B cell (primary cell): ENCODE results near the gene SEMA7A. TPM values are rescaled to one million over a fixed set of nuclear protein-coding genes. Genes with fewer than 3 reads are reported as not detected.

Source experiments
- ATAC-seq: fragments of 200-7000 bp; cut with Tn5 transposase; one replicate; pipeline ENCODE4 v1.10.0; 2021; ENCODE audit warnings: low read depth, mild to moderate bottlenecking, moderate number of reproducible peaks, moderate library complexity
- CTCF ChIA-PET: fragments of 350-600 bp; sonication (Branson Sonifier 250); formaldehyde crosslinking; loops from one replicate; lab custom pipeline; 2021; ENCODE audit warnings: antibody characterized with exemption, inconsistent platforms; lab: Charles Lee
- POLR2A ChIA-PET: fragments of 350-600 bp; sonication (Branson Sonifier 250); formaldehyde crosslinking; loops from one replicate; lab custom pipeline; 2021; ENCODE audit warnings: antibody characterized with exemption; lab: Charles Lee
- DNase-seq: peaks from one replicate; pipeline ENCODE4 v3.0.0; 2013
- H2AFZ ChIP-seq: 2 replicates; pipeline ENCODE4 v1.6.1; 2012; ENCODE audit warnings: mild to moderate bottlenecking, low read depth, low read length; ENCODE audit not compliant: insufficient read depth, poor library complexity, severe bottlenecking
- H3K27ac ChIP-seq, 2 donors: 1 replicate in 1 of 2; 2 replicates in 1 of 2; pipeline ENCODE4 v1.5.1; 2012 to 2013; ENCODE audit warnings: low read length in 2 of 2, mild to moderate bottlenecking in 2 of 2, moderate library complexity in 1 of 2
- H3K27me3 ChIP-seq, 4 experiments: fragments of 200-600 bp in 1 of 4; sonication (generic) in 1 of 4; replicated peaks in 1 of 4; 1 replicate in 2 of 4; 2 replicates in 2 of 4; pipeline versions ENCODE4 v1.6.1 to v1.7.0; 2013 to 2016; ENCODE audit warnings: low read length in 3 of 4, mild to moderate bottlenecking in 2 of 4, mixed read lengths in 1 of 4, moderate library complexity in 1 of 4; ENCODE audit not compliant: insufficient read depth in 4 of 4, control insufficient read depth in 3 of 4; ENCODE audit errors: control extremely low read depth in 1 of 4
- H3K36me3 ChIP-seq, 2 experiments: replicated peaks in 1 of 2; 1 replicate in 1 of 2; 2 replicates in 1 of 2; pipeline versions ENCODE4 v1.6.1 to v1.7.1; 2013; ENCODE audit warnings: low read length in 1 of 2; ENCODE audit not compliant: insufficient read depth in 2 of 2, control insufficient read depth in 1 of 2; ENCODE audit errors: control extremely low read depth in 1 of 2, extremely low read depth in 1 of 2
- H3K4me1 ChIP-seq, 2 donors: fragments of 200-600 bp in 1 of 2; sonication (generic) in 1 of 2; 1 replicate in 1 of 2; 2 replicates in 1 of 2; pipeline versions ENCODE4 v1.5.1 to v1.6.1; 2013 to 2017; ENCODE audit warnings: low read length in 2 of 2; ENCODE audit not compliant: control insufficient read depth in 2 of 2, insufficient read depth in 2 of 2
- H3K4me2 ChIP-seq: replicated peaks from 2 replicates; pipeline ENCODE3; 2012; ENCODE audit warnings: mild to moderate bottlenecking, low read depth, low read length; ENCODE audit not compliant: poor library complexity, severe bottlenecking
- H3K4me3 ChIP-seq, 5 experiments: fragments of 200-600 bp in 1 of 5; sonication (generic) in 1 of 5; 1 replicate in 3 of 5; 2 replicates in 2 of 5; pipeline versions ENCODE4 v1.5.1 to v1.7.0; 2011 to 2016; ENCODE audit warnings: low read length in 4 of 5, mild to moderate bottlenecking in 4 of 5, low read depth in 2 of 5, control low read depth in 1 of 5, moderate library complexity in 1 of 5; ENCODE audit not compliant: insufficient read depth in 1 of 5; ENCODE audit errors: control extremely low read depth in 1 of 5, extremely low read depth in 1 of 5
- H3K79me2 ChIP-seq: fragments of 200-600 bp; sonication (generic); one replicate; pipeline ENCODE4 v1.6.0; 2016; ENCODE audit warnings: low read length; ENCODE audit not compliant: control insufficient read depth, insufficient read depth
- H3K9ac ChIP-seq: fragments of 200-600 bp; sonication (generic); 2 replicates; pipeline ENCODE4 v1.6.1; 2017; ENCODE audit warnings: mild to moderate bottlenecking, low read length, moderate library complexity
- H3K9me3 ChIP-seq, 3 donors: one replicate each; pipeline versions ENCODE4 v1.6.1 to v1.7.1; 2013; ENCODE audit warnings: low read length in 2 of 3; ENCODE audit not compliant: control insufficient read depth in 2 of 3, insufficient read depth in 1 of 3; ENCODE audit errors: control extremely low read depth in 1 of 3
- H4K20me1 ChIP-seq: 2 replicates; pipeline ENCODE4 v1.6.0; 2012; ENCODE audit warnings: mild to moderate bottlenecking, low read length; ENCODE audit not compliant: insufficient read depth, control insufficient read depth, poor library complexity, severe bottlenecking
- H3K27ac Mint-ChIP-seq: one replicate; pipeline ENCODE4 v1.8.0; 2021; ENCODE audit warnings: mixed read lengths
- H3K27me3 Mint-ChIP-seq: one replicate; pipeline ENCODE4 v1.8.0; 2021; ENCODE audit warnings: mixed read lengths
- H3K4me1 Mint-ChIP-seq: one replicate; pipeline ENCODE4 v1.8.0; 2021; ENCODE audit warnings: mixed read lengths
- H3K4me3 Mint-ChIP-seq: one replicate; pipeline ENCODE4 v1.8.0; 2021; ENCODE audit warnings: mixed read lengths
- H3K9me3 Mint-ChIP-seq: one replicate; pipeline ENCODE4 v1.8.0; 2022; ENCODE audit warnings: mixed read lengths; ENCODE audit not compliant: insufficient read depth
- EZH2 ChIP-seq: IDR thresholded peaks from 2 replicates; pipeline ENCODE4 v1.6.1; 2012; ENCODE audit warnings: borderline replicate concordance, low read depth, mild to moderate bottlenecking, moderate library complexity, low read length; ENCODE audit not compliant: insufficient read depth, poor library complexity, severe bottlenecking
- WGBS: methylation state at CpG from one replicate; pipeline ENCODE4 v1.1.5; 2013; ENCODE audit warnings: missing lambda C conversion rate; ENCODE audit not compliant: insufficient coverage; 5-methylcytosine and 5-hydroxymethylcytosine counted together
- intact Hi-C: fragments of 100-400 bp; cut with micrococcal nuclease; formaldehyde crosslinking; loops from one replicate; pipeline ENCODE4 v1.10.0; 2022
- polyA plus RNA-seq: library from polyadenylated mRNA; depleted of rRNA; stranded (reverse); fragments of >200 nt; gene quantifications from 2 replicates; pipeline ENCODE4 v1.2.3, GENCODE V29; 2012
- total RNA-seq, 2 donors: library from RNA; stranded (reverse); fragments of 120-200 nt in 1 of 2; gene quantifications; 1 replicate in 1 of 2; 2 replicates in 1 of 2; pipeline versions ENCODE4 v1.2.3 to v1.2.4, GENCODE V29; 2013 to 2022
- TF ChIP-seq, protein P1 (sequence below): fragments of 200-600 bp; IDR thresholded peaks from one replicate; pipeline ENCODE4 v1.8.0; 2022; ENCODE audit warnings: antibody characterized with exemption, mild to moderate bottlenecking

Gene SEMA7A
- total and polyA plus RNA-seq, 2 donors (not counting 1 experiment from before 2014, with no cell fraction given): 42.0 to 44.2 TPM

DNA sequence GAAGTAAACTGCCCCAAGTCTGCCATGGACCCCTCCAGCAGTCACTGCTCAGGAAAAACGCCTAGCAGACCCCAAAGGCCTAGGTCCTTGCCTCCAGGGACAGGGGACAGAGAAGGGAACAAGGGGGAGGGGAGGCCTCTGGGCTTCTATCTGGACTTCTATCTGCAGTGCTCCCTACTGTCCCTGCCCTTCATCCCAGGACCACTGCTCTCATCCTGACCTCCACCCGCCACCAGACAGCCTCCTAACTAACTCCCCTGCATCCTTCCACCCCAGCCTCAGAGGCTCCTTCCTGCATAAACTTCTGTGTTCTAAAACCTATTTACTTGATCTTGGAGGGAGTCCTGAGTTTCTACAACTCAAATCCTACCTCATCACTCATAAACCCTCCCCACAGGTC lies 25.4 kb downstream of the SEMA7A start:
- H3K4me1 Mint-ChIP-seq: peaks cover 51% of the 10 kb centered on the region
- no peaks in the 10 kb centered on the region for H3K27me3 ChIP-seq
- H3K27ac ChIP-seq: no peak overlapping the region
- no peak for DNase-seq
- ChIA-PET CTCF (interaction anchor here (1.3 to 1.5 kb wide), 3 partner anchors 24 to 31 kb away, joined by 3 to 5 read pairs (median 5); no protein-coding TSS in a partner anchor), POLR2A (no interaction called here)
- peak overlapping the region; percentile 73 for H3K27ac Mint-ChIP-seq
- no peak overlapping the region for H3K4me3 ChIP-seq
- no peak for ATAC-seq
- peaks cover 7% of the 10 kb centered on the region for H4K20me1 ChIP-seq
- WGBS: 57% methylated on average over 2 of the region's 2 CpGs
- no peak overlapping the region for H3K9ac ChIP-seq
- no peak overlapping the region for H3K4me2 ChIP-seq
- H3K27me3 Mint-ChIP-seq: no peaks in the 10 kb centered on the region
- no peak overlapping the region for H3K4me3 Mint-ChIP-seq
- intact Hi-C loops: no loop called here
- peaks cover 0 to 35% of the 10 kb centered on the region in 2 experiments for H3K36me3 ChIP-seq
- TF ChIP-seq, protein P1, sequence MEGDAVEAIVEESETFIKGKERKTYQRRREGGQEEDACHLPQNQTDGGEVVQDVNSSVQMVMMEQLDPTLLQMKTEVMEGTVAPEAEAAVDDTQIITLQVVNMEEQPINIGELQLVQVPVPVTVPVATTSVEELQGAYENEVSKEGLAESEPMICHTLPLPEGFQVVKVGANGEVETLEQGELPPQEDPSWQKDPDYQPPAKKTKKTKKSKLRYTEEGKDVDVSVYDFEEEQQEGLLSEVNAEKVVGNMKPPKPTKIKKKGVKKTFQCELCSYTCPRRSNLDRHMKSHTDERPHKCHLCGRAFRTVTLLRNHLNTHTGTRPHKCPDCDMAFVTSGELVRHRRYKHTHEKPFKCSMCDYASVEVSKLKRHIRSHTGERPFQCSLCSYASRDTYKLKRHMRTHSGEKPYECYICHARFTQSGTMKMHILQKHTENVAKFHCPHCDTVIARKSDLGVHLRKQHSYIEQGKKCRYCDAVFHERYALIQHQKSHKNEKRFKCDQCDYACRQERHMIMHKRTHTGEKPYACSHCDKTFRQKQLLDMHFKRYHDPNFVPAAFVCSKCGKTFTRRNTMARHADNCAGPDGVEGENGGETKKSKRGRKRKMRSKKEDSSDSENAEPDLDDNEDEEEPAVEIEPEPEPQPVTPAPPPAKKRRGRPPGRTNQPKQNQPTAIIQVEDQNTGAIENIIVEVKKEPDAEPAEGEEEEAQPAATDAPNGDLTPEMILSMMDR: no peak
- no peak for TF ChIP-seq EZH2
- H3K4me1 ChIP-seq: peaks cover 26 to 47% of the 10 kb centered on the region in 2 donors
- no peaks in the 10 kb centered on the region for H3K79me2 ChIP-seq
- H2AFZ ChIP-seq: no peak overlapping the region
- H3K9me3 ChIP-seq: no peaks in the 10 kb centered on the region
- H3K9me3 Mint-ChIP-seq: no peaks in the 10 kb centered on the region

DNA sequence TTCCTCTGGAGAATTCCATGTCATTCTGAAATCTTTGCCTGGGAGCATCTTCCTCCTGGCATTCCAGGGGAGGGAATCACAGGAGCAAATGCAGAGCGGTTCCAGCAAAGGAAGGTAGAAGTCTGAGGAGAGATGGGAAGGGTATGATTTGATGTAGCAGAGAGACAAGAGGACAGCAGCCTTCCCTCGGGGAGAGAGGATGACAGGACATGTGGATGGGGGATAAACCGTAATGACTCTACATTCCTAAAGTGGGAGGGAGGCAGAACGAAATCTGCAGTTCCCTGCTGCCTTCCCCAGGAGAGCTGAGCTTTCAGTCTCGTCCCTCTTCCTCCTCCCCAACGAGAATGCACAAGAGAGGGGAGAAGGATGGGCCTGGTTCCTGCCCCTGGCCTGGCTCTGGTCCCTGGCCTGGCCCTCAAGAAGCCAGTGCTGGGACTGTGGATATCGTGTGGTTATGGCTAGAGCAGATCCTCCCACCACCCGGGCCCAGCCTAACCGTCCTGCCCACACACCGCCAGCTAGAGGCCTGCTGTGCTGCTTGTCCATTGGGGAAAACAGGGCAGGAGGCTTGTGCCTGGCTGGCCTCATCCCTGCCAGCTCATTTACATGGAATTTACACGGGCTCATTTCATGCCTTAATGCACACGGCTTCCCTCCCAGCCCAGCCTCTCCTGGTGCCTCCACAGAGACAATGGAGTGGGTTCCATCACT lies 26.6 kb downstream of the SEMA7A start:
- ChIA-PET CTCF (interaction anchor here (1.2 to 9.5 kb wide), 3 partner anchors 22 to 24 kb away, joined by 3 to 153 read pairs (median 4); no protein-coding TSS in a partner anchor), POLR2A (interaction anchor here (0.9 kb wide), 1 partner anchor 12 kb away, joined by 3 read pairs; no protein-coding TSS in a partner anchor)
- peaks cover 38 to 59% of the 10 kb centered on the region in 2 donors for H3K4me1 ChIP-seq
- no peaks in the 10 kb centered on the region for H3K9me3 ChIP-seq
- H3K79me2 ChIP-seq: no peaks in the 10 kb centered on the region
- no peak for DNase-seq
- Mint-ChIP-seq H3K27ac (peak overlapping the region; percentile 59), H3K4me1 (peaks cover 61% of the 10 kb centered on the region), H3K9me3 (no peaks in the 10 kb centered on the region), H3K4me3 (no peak overlapping the region), H3K27me3 (no peaks in the 10 kb centered on the region)
- H4K20me1 ChIP-seq: peaks cover 7% of the 10 kb centered on the region
- intact Hi-C loops: no loop called here
- H3K36me3 ChIP-seq: peaks cover 0 to 23% of the 10 kb centered on the region in 2 experiments
- H3K4me2 ChIP-seq: no peak overlapping the region
- peak overlapping the region in 1 of 2 donors; percentile 11 for H3K27ac ChIP-seq
- ATAC-seq: no peak
- H3K27me3 ChIP-seq: no peaks in the 10 kb centered on the region
- no peak overlapping the region for H2AFZ ChIP-seq
- H3K9ac ChIP-seq: no peak overlapping the region
- TF ChIP-seq, protein P1: no peak
- no peak for TF ChIP-seq EZH2
- no peak overlapping the region for H3K4me3 ChIP-seq
- WGBS: 64% methylated on average over 6 of the region's 12 CpGs
